ENCODE measurements around the gene MAP1LC3B.

- TF ChIP-seq CTCF (IDR thresholded peaks at IDR 0.05) (no peak), NR3C1 (IDR thresholded peaks at IDR 0.05) (no peak), CBX2 (IDR thresholded peaks at IDR 0.05; ENCODE audit: borderline replicate concordance, low read depth) (no peak), KDM1A (IDR thresholded peaks at IDR 0.05; ENCODE audit: low read depth) (no peak), POLR2A (IDR thresholded peaks at IDR 0.05; ENCODE audit: low read length) (no peak)
Observed at GRCh38 chr16:87347932-87348615, 44.1 kb upstream of the MAP1LC3B start.

All from A549 (cell line).